Measurements from ENCODE around the gene ZNF503.

ZNF503 gene

DNA sequence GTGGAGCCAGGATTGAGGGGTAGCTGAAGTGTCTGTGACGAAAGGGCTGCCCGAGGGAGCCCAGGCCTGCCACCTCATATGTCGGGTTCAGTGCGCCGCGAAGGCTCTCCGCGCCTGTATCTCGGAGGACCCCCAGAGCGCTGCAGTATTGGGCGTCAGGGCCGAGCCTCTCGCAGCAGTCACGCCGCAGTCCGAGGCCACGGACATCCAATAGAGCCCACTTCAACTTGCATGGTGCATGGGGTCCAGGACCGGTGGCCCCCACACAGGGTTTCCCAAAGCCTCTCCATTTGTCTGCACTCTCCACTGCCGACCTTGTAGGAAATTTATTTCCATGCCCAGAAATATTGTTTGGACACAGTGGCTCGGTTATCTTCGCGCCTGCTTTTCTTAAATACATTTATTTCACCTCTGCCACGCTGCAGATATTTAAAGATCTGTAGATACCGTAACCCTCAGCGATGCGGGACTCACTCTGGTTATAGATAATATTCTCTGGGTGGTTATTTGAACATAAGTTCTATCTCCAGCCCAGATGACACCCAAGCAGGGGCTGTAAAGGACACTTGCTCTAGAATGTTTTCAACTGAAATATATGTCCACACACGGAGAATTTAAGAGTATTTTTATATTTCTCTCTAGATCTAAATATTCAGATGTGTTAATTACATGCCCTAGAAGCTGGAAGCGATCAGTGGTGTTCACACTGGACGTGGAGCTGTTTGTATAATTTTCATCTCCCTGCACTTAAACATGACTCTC, 5.1 kb upstream of the ZNF503 start:
- DNase-seq (ENCODE audit: low read depth) = no peak

DNA sequence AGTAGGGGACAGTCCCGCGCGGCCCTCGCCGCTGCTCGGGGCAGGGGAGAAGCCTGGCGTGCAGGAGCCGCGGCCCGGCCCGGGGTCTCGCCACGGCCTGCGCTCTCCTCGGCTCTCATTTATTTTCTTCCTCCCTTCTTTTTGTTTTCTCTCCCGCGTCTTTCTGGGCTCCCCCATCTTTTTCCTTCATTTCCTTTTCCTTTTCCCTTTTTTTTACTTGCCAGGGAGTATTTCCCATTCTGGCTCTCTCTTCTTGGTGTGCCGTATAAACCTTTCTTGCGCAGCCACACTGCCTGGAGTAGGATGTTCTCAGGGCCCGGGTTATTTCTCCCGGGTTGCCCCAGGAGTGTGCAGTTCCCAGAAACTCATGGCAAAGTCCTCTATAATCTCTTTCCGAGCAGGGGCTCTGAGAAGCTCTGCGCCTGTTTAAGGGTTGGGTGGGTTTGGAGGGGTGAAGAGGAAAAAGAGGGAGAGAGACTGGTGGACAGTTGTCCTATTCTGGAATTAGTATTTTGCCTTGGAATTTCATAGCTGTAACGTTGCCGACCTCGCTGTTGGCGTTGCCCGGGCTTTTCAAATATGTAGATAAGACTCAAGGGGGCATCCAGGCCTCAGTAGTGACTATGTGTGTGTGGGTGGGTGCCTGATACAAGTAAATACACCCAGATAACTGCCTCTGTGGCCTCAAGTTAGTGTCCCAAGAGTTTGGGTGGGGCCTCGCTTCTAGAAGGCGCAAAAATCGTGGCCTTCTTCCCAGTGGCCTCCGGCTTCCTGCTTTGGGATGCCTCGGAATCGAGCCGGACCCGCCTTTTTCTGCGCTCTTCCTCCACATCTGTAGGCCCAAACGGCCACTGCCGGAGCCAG, 4.3 kb upstream of the ZNF503 start:
- DNase-seq (ENCODE audit: low read depth) = no peak

DNA sequence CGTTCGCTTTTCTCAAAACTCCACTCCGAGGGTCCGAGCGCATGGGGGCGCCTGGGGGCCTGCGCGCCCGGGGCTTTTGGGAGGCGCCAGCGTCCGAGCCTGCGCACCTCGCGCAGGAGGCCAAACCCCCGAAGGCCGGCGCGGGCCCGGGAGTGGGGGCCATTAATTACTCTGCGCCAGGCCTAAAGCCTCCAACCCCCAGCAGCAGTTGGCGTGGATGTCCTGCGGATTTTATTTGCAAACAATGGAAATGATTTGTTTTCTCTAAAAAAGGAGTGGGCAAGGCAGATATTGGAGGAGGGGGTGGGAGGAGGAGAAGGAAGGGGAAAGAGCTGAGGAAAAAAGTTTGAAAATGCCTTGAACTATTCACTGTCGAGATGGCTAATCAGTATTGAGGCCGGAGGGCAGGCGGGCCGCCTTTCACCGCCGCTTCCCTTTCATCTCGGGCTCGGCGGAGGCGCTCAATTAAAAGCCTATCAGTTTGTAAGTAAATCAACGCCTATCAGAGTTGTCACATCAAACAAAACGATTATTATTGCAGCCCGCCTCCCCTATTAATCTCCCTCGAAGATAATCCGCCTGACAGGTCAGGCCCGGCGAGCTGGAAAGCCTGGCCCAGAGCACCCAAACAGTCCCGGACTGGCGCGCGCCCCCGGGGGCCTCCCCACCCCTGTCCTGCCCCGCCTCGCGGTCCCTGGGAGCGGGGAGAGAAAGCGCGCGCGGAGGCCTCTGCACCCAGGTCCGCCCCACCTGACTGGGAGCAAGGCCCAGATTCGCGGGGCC, 3.4 kb upstream of the ZNF503 start:
- no peak for DNase-seq (ENCODE audit: low read depth)

DNA sequence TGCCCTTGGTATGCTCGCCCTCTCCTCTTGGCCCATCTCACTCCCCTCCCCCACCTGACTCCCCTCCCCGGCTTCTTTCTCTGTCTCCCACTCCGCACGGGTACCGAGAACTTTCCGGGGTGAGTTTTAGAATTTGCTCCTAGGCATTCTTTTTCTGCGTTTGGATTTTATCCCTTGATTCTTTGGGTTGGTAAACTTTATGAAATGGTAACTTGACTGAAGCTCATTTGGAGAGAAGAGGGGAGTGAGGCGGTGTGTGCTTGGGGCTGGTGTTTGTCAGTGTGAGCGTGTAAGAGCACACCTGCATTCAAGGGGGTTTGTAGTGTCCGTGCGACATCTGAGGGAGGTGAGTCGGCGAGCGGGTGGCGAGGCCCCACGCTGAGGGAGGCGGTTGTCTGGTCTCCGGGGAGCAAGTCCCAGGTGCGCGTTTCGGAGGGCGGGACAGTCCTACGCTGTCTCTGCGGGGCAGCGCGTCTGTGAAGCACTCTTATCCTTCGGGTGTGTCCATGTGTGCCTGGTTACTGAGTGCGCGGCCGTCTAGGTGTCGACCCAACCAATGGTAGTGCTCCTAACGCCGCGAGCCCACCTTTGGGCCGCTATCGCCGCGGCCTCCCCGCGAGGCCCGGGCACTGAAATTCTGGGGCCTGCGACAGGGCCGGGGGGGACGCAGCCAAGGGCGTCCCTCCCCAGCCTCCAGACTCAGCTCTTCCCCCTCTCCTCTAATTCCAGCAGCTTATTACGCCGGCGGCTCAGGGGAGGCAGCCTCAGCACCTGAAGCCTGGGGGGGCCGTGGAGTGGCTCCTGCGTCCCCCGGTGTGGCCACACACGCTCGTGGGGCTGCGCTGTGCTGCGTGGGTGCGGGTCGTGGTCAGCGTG, 2.6 kb upstream of the ZNF503 start:
- DNase-seq (ENCODE audit: low read depth) = peak; percentile 7

DNA sequence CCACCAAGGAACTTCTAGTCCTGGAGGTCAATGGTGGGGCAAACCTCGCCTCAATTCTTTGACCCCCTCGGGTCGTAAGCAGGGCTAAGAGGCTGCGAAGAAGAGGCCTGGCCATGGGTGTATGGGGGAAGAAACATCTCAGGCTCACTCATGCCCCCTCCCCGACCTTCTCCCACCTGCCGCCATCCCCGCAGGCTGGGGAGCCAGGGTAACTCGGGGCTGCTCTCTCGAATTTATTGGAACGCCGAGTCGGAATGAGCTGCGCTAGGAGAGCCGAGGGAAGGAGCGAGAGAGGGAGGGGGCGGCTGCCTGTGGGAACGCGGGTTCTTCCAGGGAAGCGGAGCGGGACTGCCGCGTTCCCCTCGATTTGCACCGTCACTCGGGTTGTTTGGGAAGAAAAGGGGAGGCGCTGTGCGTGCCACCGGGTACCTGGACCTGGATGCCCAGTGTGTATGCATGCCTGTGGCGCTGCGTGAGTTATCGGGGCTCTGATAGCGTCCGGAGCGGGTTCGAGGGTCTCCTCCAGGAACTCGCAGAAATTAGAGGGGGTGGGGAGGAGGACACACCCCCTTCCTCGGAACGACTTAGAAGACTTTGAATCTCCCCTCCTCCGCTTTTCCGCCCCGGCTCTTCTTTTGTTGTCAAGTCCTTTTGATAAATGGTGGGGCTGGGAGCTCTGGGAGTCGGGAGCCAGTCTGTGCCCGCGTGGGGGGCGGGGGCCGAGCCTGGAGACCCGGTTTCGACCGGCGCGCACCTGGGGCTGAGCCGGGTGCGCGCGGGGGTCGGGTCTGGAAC, 1.8 kb upstream of the ZNF503 start:
- DNase-seq (ENCODE audit: low read depth) = peak; percentile 26

DNA sequence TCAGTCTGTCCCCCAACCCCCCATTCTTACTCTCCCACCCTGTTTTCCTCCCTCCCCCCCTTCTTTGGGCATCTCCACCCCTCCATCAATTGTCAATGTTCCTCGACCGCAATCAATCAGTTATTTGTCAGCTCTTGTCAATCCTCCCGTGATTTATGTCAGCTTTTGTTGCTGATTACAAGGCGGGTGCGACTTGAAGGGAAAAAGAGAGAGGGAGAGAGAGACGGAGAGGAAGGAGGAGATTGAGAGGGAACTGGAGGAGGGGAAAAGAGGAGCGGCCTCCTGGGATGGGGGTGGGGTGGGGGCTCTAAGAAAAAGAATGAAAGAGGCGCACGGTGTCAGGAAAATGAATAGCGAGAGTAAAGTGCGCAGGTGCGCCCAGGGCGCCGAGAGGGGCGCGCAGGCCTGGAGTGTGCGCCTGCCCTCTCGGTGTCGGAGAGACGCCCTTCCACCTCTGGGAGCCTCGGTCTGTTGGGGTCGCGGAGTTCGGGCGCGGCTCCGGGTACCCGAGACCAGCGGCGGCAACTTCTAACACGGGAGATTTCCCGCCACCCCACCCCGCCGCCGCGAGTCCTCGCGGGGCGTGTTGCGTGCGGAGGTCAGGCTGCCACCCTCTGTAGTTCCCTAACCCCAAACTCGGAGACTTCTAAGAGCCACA, 1.1 kb upstream of the ZNF503 start:
- no peak for DNase-seq (ENCODE audit: low read depth)

DNA sequence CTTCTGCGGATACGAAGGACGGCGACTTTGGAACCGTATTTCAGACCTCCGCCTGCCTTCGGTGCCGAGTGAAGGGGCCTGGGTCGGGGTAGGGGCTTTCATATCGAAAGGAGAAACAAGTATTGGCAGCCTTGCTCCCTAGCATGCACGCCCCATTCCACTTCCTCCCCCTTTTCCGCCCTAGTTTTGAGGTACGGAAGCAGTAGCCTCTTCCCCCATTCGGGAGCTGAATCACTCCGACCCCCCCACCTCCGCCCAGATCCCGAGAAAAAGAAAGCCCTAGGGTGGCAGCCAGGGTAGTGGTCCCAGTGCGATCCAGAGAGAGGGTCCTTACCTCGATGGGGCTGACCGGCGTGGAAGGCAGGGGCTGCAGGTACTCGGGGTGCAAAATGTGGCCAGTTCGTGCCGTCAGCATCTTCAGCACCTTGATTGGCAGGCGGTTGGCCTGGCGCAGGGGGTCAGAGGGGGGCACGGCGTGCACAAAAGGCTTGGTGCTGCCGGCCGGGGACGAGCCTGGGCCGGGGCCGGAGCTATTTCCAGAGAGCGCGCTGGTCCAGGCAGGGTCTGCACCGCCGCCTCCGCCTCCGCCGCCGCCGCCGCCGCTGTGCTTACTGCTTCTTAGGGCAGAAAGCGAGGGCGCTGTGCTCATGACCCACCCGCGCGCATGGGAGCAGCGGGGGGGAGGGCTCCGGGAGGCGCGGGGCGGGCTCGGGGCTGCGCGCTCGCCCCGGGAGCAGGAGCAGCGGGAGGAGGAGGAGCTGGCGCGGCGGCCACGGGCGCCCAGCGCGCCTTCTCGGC, 594 bp downstream of the ZNF503 start:
- peak; percentile 36 for DNase-seq (ENCODE audit: low read depth)

DNA sequence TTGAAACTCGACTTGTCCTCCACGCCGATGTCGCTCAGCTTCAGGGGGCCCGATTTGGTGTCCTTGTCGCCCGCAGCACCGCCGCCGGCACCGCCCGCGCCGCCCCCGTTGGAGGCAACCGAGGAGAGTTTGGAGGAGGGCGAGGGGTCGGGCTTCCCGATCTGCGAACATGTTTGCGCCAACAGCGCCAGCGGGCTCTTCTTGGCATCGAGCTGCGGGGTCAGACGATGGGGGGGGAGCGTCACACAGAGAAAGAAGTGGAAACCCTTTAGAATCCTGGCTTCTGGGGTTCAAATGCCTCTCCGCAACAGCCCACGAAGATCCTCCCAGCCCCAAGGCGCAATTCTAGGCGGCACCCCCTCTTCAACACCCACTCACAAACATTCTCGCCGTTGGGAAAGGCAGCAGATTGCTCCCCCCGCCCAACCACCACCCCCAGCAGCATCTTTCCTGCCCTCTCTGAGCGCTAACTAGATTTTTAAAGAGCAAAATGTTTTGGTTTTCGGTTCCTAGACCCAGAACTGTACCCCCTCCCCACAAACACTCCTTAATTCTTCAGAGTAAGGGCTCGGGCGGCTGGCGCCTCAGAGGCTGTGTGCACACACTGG, 1.3 kb downstream of the ZNF503 start:
- peak; percentile 28 for DNase-seq (ENCODE audit: low read depth)

DNA sequence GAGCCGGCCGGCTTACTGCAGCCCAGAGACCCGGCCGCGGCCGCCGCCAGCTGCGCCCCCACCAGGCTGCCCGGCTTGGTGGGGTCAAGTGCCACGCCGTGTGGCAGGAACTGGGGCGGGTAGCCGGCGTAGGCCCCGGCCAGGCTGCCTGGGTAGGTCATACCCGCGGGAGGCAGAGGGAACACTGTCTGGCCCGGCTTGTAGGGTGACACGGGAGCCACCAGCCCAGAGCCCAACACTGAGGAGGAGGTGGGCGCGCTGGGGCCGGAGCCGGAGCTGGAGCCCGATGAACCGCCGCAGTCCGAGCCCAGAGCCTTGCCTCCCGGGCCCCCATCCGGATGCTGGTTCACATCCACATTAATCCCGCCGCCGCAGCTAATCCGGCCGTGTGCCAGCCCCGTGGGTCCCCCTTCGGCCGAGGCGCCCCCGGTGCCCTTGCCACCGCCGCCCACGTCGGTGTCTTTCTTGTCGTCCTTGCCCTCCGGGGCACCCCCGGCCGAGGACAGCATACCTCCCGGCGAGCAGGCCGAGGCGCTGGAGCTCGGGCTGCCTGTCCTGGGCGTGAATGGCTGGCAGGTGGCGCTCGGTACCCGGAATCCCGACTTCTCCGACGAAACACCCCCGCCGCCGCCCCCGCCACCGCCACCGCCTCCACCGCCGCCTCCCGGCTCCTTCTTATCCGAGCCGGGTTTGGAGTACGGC, 2.0 kb downstream of the ZNF503 start:
- peak; percentile 83 for DNase-seq (ENCODE audit: low read depth)

DNA sequence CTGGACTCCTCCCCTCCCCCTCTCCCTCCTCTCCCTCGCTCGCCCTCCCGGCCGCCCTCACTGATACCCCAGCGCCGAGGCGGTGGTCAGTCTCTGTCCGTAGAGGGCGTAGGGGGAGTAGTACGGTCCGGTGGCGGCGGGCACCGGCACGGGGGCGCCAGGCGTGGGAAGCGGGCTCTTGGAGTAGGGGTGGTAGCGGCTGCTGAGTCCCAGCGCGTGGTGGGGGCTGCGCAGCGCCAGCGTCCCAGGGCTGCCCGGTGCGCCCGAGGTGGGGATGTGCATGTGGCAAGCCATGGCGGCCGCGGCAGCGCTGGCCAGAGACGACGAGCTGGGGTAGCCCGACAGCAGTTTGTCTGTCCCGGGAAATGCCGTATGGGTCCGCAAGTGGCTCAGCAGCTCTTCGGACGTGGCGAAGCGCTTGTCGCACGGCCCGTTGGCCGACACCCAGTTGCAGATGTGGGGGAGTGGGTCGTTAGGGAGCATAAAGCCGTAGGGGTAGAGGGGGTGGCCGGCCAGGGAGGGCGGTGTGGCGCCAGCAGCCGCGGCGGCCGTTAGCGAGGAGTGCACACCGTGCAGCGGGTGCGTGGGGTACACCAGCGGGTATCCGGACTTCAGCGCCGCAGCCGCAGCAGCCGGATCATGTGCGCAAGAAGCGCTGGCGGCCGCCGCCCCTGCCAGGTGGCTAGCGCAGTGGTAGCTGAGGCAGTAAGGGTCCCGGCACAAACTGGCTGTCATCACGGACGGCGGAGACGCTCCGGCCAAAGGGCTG, 2.7 kb downstream of the ZNF503 start:
- peak; percentile 42 for DNase-seq (ENCODE audit: low read depth)

DNA sequence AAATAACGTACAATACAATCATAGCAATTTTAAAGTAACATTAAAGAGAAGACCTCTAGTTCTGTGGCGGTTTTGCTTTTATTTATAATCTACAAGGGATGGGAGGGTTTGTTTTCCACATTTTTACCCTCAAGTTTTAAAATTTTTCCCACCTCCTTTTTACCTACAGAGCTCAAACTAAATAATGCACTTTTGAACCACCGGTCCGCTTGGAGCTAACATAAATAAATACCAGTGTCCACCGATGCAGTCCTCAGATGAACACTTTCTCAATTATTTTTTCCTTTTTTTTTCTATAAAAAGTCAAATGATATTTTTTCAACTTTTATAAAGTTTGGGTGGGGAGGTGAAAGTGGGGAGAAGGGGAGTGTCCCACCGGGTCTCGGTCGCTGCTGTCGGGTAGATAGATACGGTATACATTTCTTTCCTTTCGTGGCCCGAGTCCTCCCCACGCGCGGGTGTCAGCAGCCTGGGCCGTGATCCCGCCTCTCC, 3.3 kb downstream of the ZNF503 start:
- DNase-seq (ENCODE audit: low read depth) = no peak

DNA sequence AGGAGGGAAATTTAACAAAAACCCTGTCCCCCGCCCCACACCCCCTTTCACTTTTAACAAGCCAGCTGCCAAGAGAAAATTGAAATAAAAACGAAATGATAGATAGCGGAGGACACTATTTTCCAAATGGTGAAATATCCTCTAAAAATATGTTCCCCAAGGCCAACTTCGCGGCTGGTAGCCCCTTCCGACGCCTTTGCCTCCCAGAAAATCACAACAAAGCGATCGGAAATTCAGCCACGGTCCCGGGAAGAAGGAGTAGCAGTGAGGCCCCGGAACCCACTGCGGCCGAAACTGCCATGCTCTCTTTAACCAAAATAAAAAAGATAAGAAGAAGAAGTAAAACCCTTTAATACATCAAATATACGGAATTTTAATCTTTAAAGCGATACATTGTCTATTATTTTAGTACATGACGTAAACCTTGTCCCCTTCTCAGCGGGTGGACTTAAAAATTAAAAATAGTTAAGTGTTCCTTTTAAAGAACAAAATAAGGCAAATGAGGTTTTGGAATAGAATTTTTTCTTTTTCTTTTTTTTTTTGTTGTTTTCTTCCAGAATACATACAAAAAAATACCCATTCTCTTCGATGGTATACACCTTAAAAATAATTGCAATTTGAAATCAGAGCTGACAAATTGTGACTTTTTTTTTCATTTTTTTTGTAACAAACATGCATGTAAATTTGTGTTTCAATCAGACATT, 3.9 kb downstream of the ZNF503 start:
- DNase-seq (ENCODE audit: low read depth) = peak; percentile 27

DNA sequence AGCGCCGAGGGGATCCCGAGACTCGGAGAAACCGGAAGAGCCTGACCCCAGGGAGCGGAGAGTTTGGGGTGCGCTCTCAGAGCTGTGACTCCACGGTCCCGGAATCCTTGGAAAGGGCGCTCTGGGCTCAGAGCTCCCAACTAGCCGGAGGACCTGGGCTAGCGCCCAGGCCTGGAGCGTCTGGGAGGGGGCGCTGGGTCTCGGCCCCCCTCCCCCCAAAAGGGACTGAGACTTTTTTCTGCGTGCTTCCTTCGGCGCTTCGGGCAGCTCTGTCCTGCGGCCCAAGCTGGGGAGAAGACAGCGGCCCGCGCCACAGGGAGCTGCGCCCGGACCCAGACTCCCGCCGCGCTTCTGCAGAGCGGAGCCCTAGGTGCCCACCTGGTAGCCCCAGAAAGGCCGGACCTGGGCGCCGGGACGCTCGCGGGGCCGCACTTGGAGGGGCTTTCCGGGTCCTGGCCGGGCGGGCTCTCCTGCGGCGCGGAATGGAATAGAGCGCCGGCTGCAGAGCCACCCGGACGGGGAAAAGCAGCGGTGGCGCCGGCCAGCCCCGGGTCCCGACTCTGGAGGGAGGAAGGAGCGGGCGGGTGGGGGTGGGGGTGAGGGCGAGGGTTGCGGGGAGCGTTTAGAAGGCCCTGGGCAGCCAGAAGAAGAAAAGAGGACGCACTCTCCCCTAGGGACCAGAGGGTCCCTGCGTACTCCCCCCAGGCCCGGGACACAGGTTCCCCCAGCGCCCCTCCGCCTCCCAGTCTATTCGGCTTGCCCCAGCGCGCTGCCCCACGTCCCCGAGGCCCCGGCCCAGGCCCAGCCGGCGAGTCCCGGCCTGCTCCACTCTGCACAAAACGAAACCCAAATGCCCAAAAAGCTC, 4.7 kb downstream of the ZNF503 start:
- peak; percentile 38 for DNase-seq (ENCODE audit: low read depth)

DNA sequence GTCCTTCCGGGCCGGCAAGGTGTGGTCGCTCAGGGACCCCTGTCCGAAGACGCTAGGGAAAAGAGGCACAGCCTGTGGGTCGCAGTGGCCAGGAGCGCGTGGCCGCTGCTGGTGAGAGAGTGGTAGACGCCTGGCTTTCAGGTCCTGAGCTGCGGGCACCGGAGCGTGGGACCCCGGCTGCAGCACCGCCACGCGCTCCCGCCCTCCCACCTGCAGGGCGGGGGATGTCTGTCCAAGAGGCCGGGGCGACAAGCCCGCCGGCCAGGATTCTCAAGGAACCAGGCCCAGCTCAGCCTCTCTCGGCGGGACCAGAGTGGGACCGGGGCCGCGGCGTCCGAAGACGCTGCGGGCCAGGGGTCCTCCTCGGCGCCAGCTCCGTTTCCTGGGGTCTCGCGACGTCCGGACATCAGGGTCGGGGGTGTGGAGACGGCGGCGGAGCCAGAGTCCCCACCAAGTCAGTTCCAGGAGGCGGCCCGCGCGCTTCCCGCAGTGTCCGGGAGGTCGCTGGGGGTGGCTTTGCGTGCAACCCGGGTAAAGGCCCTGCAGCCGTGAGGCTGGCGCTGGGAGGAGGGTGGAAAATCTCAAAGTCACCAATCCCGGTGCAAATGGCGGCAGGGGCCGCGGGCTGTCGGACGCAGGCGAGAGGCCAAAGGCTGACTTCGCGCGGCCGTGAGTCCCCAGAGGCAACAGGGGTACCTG, 5.5 kb downstream of the ZNF503 start:
- DNase-seq (ENCODE audit: low read depth) = peak; percentile 15
